MM.1S (cell line): ENCODE results near the gene IRS2.
"Not testable (repeated sequence)": the region's sequence is repeated elsewhere in the genome, so short reads cannot be mapped to it uniquely, and the experiment has no call there.

Source experiments
- DNase-seq: peaks from one replicate; pipeline ENCODE4 v3.0.0-alpha.2; 2015
- H2AFZ ChIP-seq: fragments of 300-600 bp; sonication (generic); 2 replicates; pipeline ENCODE4 v1.6.0; 2016; ENCODE audit warnings: antibody characterized with exemption, low read length
- H3F3A ChIP-seq: fragments of 300-600 bp; sonication (generic); 2 replicates; pipeline ENCODE4 v1.6.1; 2016; ENCODE audit warnings: mild to moderate bottlenecking, antibody characterized with exemption, low read length, moderate library complexity, mixed read lengths; ENCODE audit not compliant: insufficient read depth
- H3K27ac ChIP-seq: fragments of 300-600 bp; sonication (generic); 2 replicates; pipeline ENCODE4 v1.5.1; 2016; ENCODE audit warnings: mild to moderate bottlenecking, low read length
- H3K27me3 ChIP-seq: fragments of 300-600 bp; sonication (generic); replicated peaks from 2 replicates; pipeline ENCODE4 v1.6.0; 2016; ENCODE audit warnings: low read length; ENCODE audit not compliant: insufficient read depth
- H3K36me3 ChIP-seq: fragments of 300-600 bp; sonication (generic); replicated peaks from 2 replicates; pipeline ENCODE4 v1.6.1; 2016; ENCODE audit warnings: mild to moderate bottlenecking, low read length, mixed read lengths; ENCODE audit not compliant: insufficient read depth
- H3K4me1 ChIP-seq: fragments of 300-600 bp; sonication (generic); 2 replicates; pipeline ENCODE4 v1.6.1; 2016; ENCODE audit warnings: low read length, mixed read lengths
- H3K4me2 ChIP-seq: fragments of 300-600 bp; sonication (generic); 2 replicates; pipeline ENCODE4 v1.6.0; 2016; ENCODE audit warnings: low read depth, low read length
- H3K4me3 ChIP-seq: fragments of 300-600 bp; sonication (generic); 2 replicates; pipeline ENCODE4 v1.5.1; 2016; ENCODE audit warnings: low read length, mixed read lengths
- H3K79me2 ChIP-seq: fragments of 300-600 bp; sonication (generic); 2 replicates; pipeline ENCODE4 v1.6.1; 2016; ENCODE audit warnings: mixed run types, low read length, mixed read lengths
- H3K9ac ChIP-seq: fragments of 300-600 bp; sonication (generic); 2 replicates; pipeline ENCODE4 v1.6.1; 2016; ENCODE audit warnings: low read length, mixed read lengths
- H3K9me2 ChIP-seq: fragments of 300-600 bp; sonication (generic); replicated peaks from 2 replicates; pipeline ENCODE4 v1.6.1; 2016; ENCODE audit warnings: mild to moderate bottlenecking, low read length, mixed read lengths; ENCODE audit not compliant: insufficient read depth
- H3K9me3 ChIP-seq: fragments of 300-600 bp; sonication (generic); replicated peaks from 2 replicates; pipeline ENCODE4 v1.6.1; 2016; ENCODE audit warnings: mild to moderate bottlenecking, low read length, mixed read lengths; ENCODE audit not compliant: insufficient read depth
- H4K20me1 ChIP-seq: fragments of 300-600 bp; sonication (generic); 2 replicates; pipeline ENCODE4 v1.6.1; 2016; ENCODE audit warnings: mild to moderate bottlenecking, low read length, moderate library complexity, mixed read lengths; ENCODE audit not compliant: insufficient read depth
- CTCF ChIP-seq: fragments of 300-600 bp; sonication (generic); IDR thresholded peaks from 2 replicates; pipeline ENCODE4 v1.5.1; 2016; ENCODE audit warnings: antibody characterized with exemption, low read length, mixed read lengths
- EZH2 ChIP-seq: fragments of 300-600 bp; sonication (generic); optimal IDR thresholded peaks from 2 replicates; pipeline ENCODE3; 2017; ENCODE audit warnings: low read depth, mild to moderate bottlenecking, antibody characterized with exemption, low read length, mixed read lengths
- EZH2phosphoT487 ChIP-seq: fragments of 300-600 bp; sonication (generic); IDR thresholded peaks from 2 replicates; pipeline ENCODE4 v1.6.1; 2018; ENCODE audit warnings: antibody characterized with exemption, low read length

Gene IRS2

GRCh38 chr13:109786457-109787134 lies at the start of gene IRS2:
Gene IRS2, minus strand, starts transcription at chr13:109786583. Its CDS starts 530 bp downstream, at chr13:109786053.
- TF ChIP-seq EZH2phosphoT487 (no peak), EZH2 (no peak), CTCF (no peak)
- peaks cover 21% of the 10 kb centered on the region for H3K79me2 ChIP-seq
- peak within 1 kb of the TSS; percentile 55 for H3K4me2 ChIP-seq
- H3K27ac ChIP-seq: peak within 1 kb of the TSS; percentile 95
- peak within 1 kb of the TSS; percentile 80 for H2AFZ ChIP-seq
- H3K4me1 ChIP-seq: peaks cover 27% of the 10 kb centered on the region
- no peaks in the 10 kb centered on the region for H3K9me3 ChIP-seq
- no peaks in the 10 kb centered on the region for H3K9me2 ChIP-seq
- peaks cover 16% of the 10 kb centered on the region for H3F3A ChIP-seq
- peak within 1 kb of the TSS; percentile 100 for H3K9ac ChIP-seq
- DNase-seq: peak; percentile 95
- peak within 1 kb of the TSS; percentile 90 for H3K4me3 ChIP-seq
- H3K36me3 ChIP-seq: no peaks in the 10 kb centered on the region
- no peaks in the 10 kb centered on the region for H3K27me3 ChIP-seq
- H4K20me1 ChIP-seq: no peaks in the 10 kb centered on the region

GRCh38 chr13:109834973-109835720 lies 48.8 kb upstream of the IRS2 start:
- Histone ChIP-seq H3K9me2 (no peaks in the 10 kb centered on the region), H3K27me3 (no peaks in the 10 kb centered on the region), H3K27ac (no peak overlapping the region), H3K4me1 (no peaks in the 10 kb centered on the region), H3K36me3 (no peaks in the 10 kb centered on the region), H3K4me3 (no peak overlapping the region), H3K4me2 (no peak overlapping the region), H3K9me3 (no peaks in the 10 kb centered on the region), H3K9ac (no peak overlapping the region), H3F3A (no peaks in the 10 kb centered on the region), H4K20me1 (no peaks in the 10 kb centered on the region), H3K79me2 (no peaks in the 10 kb centered on the region), H2AFZ (no peak overlapping the region)
- no peak for DNase-seq
- no peak for TF ChIP-seq EZH2
- no peak for TF ChIP-seq EZH2phosphoT487

GRCh38 chr13:109833940-109834339 lies 47.6 kb upstream of the IRS2 start:
- Histone ChIP-seq H2AFZ (no peak overlapping the region), H3K9me2 (no peaks in the 10 kb centered on the region), H3K4me2 (no peak overlapping the region), H4K20me1 (no peaks in the 10 kb centered on the region), H3K79me2 (no peaks in the 10 kb centered on the region), H3K4me3 (no peak overlapping the region), H3K9ac (no peak overlapping the region), H3K27ac (no peak overlapping the region), H3K4me1 (no peaks in the 10 kb centered on the region), H3F3A (no peaks in the 10 kb centered on the region), H3K9me3 (no peaks in the 10 kb centered on the region), H3K27me3 (no peaks in the 10 kb centered on the region), H3K36me3 (no peaks in the 10 kb centered on the region)
- TF ChIP-seq EZH2 (no peak), EZH2phosphoT487 (no peak), CTCF (no peak)
- DNase-seq: no peak

- TF ChIP-seq CTCF (no peak), EZH2 (no peak), EZH2phosphoT487 (no peak)
- Histone ChIP-seq H2AFZ (no peak overlapping the region), H4K20me1 (no peaks in the 10 kb centered on the region), H3K9me2 (no peaks in the 10 kb centered on the region), H3F3A (no peaks in the 10 kb centered on the region), H3K4me1 (no peaks in the 10 kb centered on the region), H3K27me3 (no peaks in the 10 kb centered on the region), H3K4me3 (no peak overlapping the region), H3K27ac (no peak overlapping the region), H3K4me2 (no peak overlapping the region), H3K9me3 (no peaks in the 10 kb centered on the region), H3K79me2 (no peaks in the 10 kb centered on the region), H3K36me3 (no peaks in the 10 kb centered on the region), H3K9ac (no peak overlapping the region)
- DNase-seq: no peak
These were observed 46.7 kb upstream of the IRS2 start for GRCh38 chr13:109833071-109833470.

GRCh38 chr13:109828591-109829316 lies 42.4 kb upstream of the IRS2 start:
- H3K4me2 ChIP-seq, H3K9ac ChIP-seq, H3K27ac ChIP-seq, H3K9me3 ChIP-seq, H3K9me2 ChIP-seq, H3K36me3 ChIP-seq, H3F3A ChIP-seq, H3K4me1 ChIP-seq, H3K79me2 ChIP-seq, H3K4me3 ChIP-seq, H2AFZ ChIP-seq, DNase-seq, H3K27me3 ChIP-seq, H4K20me1 ChIP-seq: not testable (repeated sequence)
